Colonic mucosa (tissue), 4 donors: ENCODE measurements around the gene VSIG8. TPM values are rescaled to one million over a fixed set of nuclear protein-coding genes. Genes with fewer than 3 reads are reported as not detected.

ENCODE experiments used
- DNase-seq: peaks from one replicate; pipeline ENCODE4 v3.0.0-alpha.2; 2020
- H3K27ac ChIP-seq: fragments of 200-600 bp; one replicate; pipeline ENCODE4 v1.8.0; 2021
- H3K27me3 ChIP-seq: fragments of 200-600 bp; one replicate; pipeline ENCODE4 v1.8.0; 2021
- H3K36me3 ChIP-seq: fragments of 200-600 bp; one replicate; pipeline ENCODE4 v1.8.0; 2021
- H3K4me1 ChIP-seq: fragments of 200-600 bp; one replicate; pipeline ENCODE4 v1.8.0; 2021; ENCODE audit warnings: mild to moderate bottlenecking
- H3K4me3 ChIP-seq: fragments of 200-600 bp; one replicate; pipeline ENCODE4 v1.8.0; 2021
- H3K9ac ChIP-seq, 2 donors: one replicate each; pipeline ENCODE4 v1.7.0; 2013; ENCODE audit warnings: control low read depth in 2 of 2, low read depth in 2 of 2, low read length in 2 of 2
- H3K9me3 ChIP-seq: fragments of 200-600 bp; one replicate; pipeline ENCODE4 v1.8.0; 2021
- CTCF ChIP-seq: fragments of 200-600 bp; IDR thresholded peaks from one replicate; pipeline ENCODE4 v1.8.0; 2022; ENCODE audit warnings: antibody characterized with exemption, mild to moderate bottlenecking
- intact Hi-C: fragments of 100-400 bp; cut with DNase I; formaldehyde crosslinking; loops from one replicate; pipeline ENCODE4 v1.14.1; 2022
- total RNA-seq, 2 donors: library from RNA; stranded (reverse); fragmentation: NEBNext Ultra II Directional in 1 of 2; extraction: Animal tissue kit (Norgen Biotek cat#: 25700) in 1 of 2; gene quantifications; one replicate each; pipeline ENCODE4 v1.2.1, GENCODE V29; 2021
- donor health status: healthy.
- donor health status: DM: no; HTN: no; CAD: no.
- donor health status: DM: no; HTN: no; CAD: no.

VSIG8 gene
- total RNA-seq, 2 donors from 2014 or later: not detected

- no peak for TF ChIP-seq CTCF
- Histone ChIP-seq H3K9ac (no peak overlapping the region), H3K36me3 (no peaks in the 10 kb centered on the region), H3K4me3 (no peak overlapping the region), H3K9me3 (no peaks in the 10 kb centered on the region), H3K4me1 (no peaks in the 10 kb centered on the region), H3K27me3 (no peaks in the 10 kb centered on the region), H3K27ac (no peak overlapping the region)
- no peak for DNase-seq
- intact Hi-C loops: loop anchor here (5.0 kb wide), 1 partner anchor 51 kb away; no protein-coding TSS in a partner anchor
Measured at GRCh38 chr1:159873530-159874143, 11.2 kb upstream of the VSIG8 start.

DNA sequence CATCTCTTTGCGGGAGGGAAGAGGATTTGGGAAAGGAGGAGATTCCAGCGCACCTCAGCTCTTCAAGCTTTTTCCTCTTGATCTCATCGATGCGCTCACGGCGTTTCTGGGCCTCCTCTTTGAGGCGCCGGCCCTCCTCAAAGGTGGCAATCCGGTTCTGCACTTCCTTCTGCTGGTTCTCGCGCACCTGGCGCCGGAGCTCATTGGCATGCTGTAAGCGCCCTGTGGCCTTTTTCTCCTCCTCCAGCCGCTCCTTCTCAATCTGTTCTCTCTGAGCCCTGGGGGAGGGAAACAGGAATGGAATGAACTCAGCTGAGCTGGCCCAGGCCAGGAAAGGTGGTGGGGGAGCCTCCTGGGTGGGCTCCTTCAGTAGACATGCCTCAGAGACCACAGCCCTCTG is 10.4 kb upstream of the VSIG8 start:
- intact Hi-C loops: loop anchor here (5.0 kb wide), 1 partner anchor 51 kb away; no protein-coding TSS in a partner anchor
- Histone ChIP-seq H3K4me3 (no peak overlapping the region), H3K9me3 (no peaks in the 10 kb centered on the region), H3K9ac (no peak overlapping the region), H3K36me3 (no peaks in the 10 kb centered on the region), H3K4me1 (no peaks in the 10 kb centered on the region), H3K27ac (no peak overlapping the region), H3K27me3 (no peaks in the 10 kb centered on the region)
- no peak for DNase-seq
- no peak for TF ChIP-seq CTCF

GRCh38 chr1:159870704-159871103 is 8.2 kb upstream of the VSIG8 start:
- no peaks in the 10 kb centered on the region for H3K27me3 ChIP-seq
- H3K4me3 ChIP-seq: no peak overlapping the region
- no peak for DNase-seq
- no peaks in the 10 kb centered on the region for H3K36me3 ChIP-seq
- intact Hi-C loops: loop anchor here (5.0 kb wide), 1 partner anchor 48 kb away; no protein-coding TSS in a partner anchor
- no peaks in the 10 kb centered on the region for H3K4me1 ChIP-seq
- TF ChIP-seq CTCF: no peak
- H3K27ac ChIP-seq: no peak overlapping the region
- no peak overlapping the region for H3K9ac ChIP-seq
- no peaks in the 10 kb centered on the region for H3K9me3 ChIP-seq

DNA sequence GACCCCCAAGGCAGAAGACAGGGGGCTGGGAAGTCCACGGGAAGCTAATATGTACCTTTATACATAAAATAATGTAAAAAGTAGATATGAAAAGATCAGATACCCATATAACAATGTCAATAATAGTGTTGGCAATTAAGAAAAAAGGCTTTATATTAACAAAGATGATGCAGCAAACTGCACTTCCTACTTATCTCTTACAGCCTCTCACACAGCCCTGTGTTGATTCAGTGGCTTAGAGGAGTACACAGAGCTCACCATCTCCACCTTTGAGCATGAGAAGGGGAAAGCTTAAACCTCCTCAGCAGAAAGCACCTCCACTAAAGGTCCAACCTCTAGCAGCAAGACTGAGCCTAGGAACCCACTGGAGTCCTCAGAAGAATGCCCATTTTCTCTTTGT is 7.2 kb upstream of the VSIG8 start:
- intact Hi-C loops: loop anchor here (5.0 kb wide), 1 partner anchor 47 kb away; no protein-coding TSS in a partner anchor
- Histone ChIP-seq H3K27me3 (no peaks in the 10 kb centered on the region), H3K27ac (no peak overlapping the region), H3K36me3 (no peaks in the 10 kb centered on the region), H3K4me3 (no peak overlapping the region), H3K9me3 (no peaks in the 10 kb centered on the region), H3K4me1 (no peaks in the 10 kb centered on the region), H3K9ac (no peak overlapping the region)
- DNase-seq: no peak
- TF ChIP-seq CTCF: no peak

- no peak overlapping the region for H3K9ac ChIP-seq
- H3K27ac ChIP-seq: no peak overlapping the region
- intact Hi-C loops: no loop called here
- H3K4me3 ChIP-seq: no peak overlapping the region
- H3K36me3 ChIP-seq: no peaks in the 10 kb centered on the region
- TF ChIP-seq CTCF: no peak
- H3K4me1 ChIP-seq: no peaks in the 10 kb centered on the region
- no peaks in the 10 kb centered on the region for H3K27me3 ChIP-seq
- DNase-seq: no peak
- no peaks in the 10 kb centered on the region for H3K9me3 ChIP-seq
Measured at GRCh38 chr1:159869173-159869572, 6.7 kb upstream of the VSIG8 start.
